Colonic mucosa (tissue), 4 donors: ENCODE measurements around the gene FYCO1. TPM values are rescaled to one million over a fixed set of nuclear protein-coding genes. Genes with fewer than 3 reads are reported as not detected.

Experiments used
- DNase-seq: peaks from one replicate; pipeline ENCODE4 v3.0.0-alpha.2; 2020
- H3K27ac ChIP-seq: fragments of 200-600 bp; one replicate; pipeline ENCODE4 v1.8.0; 2021
- H3K27me3 ChIP-seq: fragments of 200-600 bp; one replicate; pipeline ENCODE4 v1.8.0; 2021
- H3K36me3 ChIP-seq: fragments of 200-600 bp; one replicate; pipeline ENCODE4 v1.8.0; 2021
- H3K4me1 ChIP-seq: fragments of 200-600 bp; one replicate; pipeline ENCODE4 v1.8.0; 2021; ENCODE audit warnings: mild to moderate bottlenecking
- H3K4me3 ChIP-seq: fragments of 200-600 bp; one replicate; pipeline ENCODE4 v1.8.0; 2021
- H3K9ac ChIP-seq, 2 donors: one replicate each; pipeline ENCODE4 v1.7.0; 2013; ENCODE audit warnings: control low read depth in 2 of 2, low read depth in 2 of 2, low read length in 2 of 2
- H3K9me3 ChIP-seq: fragments of 200-600 bp; one replicate; pipeline ENCODE4 v1.8.0; 2021
- intact Hi-C: fragments of 100-400 bp; cut with DNase I; formaldehyde crosslinking; loops from one replicate; pipeline ENCODE4 v1.14.1; 2022
- total RNA-seq, 2 donors: library from RNA; stranded (reverse); fragmentation: NEBNext Ultra II Directional in 1 of 2; extraction: Animal tissue kit (Norgen Biotek cat#: 25700) in 1 of 2; gene quantifications; one replicate each; pipeline ENCODE4 v1.2.1, GENCODE V29; 2021
- TF ChIP-seq, protein P1 (sequence below): fragments of 200-600 bp; IDR thresholded peaks from one replicate; pipeline ENCODE4 v1.8.0; 2022; ENCODE audit warnings: antibody characterized with exemption, mild to moderate bottlenecking
- donor health status: healthy.
- donor health status: DM: no; HTN: no; CAD: no.
- donor health status: DM: no; HTN: no; CAD: no.

FYCO1 gene
- total RNA-seq, 2 donors from 2014 or later: 21.7 to 30.8 TPM

GRCh38 chr3:45965253-45965652 lies 30.4 kb downstream of the FYCO1 start:
- Histone ChIP-seq H3K27ac (no peak overlapping the region), H3K27me3 (no peaks in the 10 kb centered on the region), H3K9ac (no peak overlapping the region), H3K9me3 (no peaks in the 10 kb centered on the region), H3K4me1 (no peaks in the 10 kb centered on the region), H3K36me3 (peaks cover 26% of the 10 kb centered on the region), H3K4me3 (no peak overlapping the region)
- TF ChIP-seq, protein P1, sequence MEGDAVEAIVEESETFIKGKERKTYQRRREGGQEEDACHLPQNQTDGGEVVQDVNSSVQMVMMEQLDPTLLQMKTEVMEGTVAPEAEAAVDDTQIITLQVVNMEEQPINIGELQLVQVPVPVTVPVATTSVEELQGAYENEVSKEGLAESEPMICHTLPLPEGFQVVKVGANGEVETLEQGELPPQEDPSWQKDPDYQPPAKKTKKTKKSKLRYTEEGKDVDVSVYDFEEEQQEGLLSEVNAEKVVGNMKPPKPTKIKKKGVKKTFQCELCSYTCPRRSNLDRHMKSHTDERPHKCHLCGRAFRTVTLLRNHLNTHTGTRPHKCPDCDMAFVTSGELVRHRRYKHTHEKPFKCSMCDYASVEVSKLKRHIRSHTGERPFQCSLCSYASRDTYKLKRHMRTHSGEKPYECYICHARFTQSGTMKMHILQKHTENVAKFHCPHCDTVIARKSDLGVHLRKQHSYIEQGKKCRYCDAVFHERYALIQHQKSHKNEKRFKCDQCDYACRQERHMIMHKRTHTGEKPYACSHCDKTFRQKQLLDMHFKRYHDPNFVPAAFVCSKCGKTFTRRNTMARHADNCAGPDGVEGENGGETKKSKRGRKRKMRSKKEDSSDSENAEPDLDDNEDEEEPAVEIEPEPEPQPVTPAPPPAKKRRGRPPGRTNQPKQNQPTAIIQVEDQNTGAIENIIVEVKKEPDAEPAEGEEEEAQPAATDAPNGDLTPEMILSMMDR: no peak
- intact Hi-C loops: no loop called here
- no peak for DNase-seq

DNA sequence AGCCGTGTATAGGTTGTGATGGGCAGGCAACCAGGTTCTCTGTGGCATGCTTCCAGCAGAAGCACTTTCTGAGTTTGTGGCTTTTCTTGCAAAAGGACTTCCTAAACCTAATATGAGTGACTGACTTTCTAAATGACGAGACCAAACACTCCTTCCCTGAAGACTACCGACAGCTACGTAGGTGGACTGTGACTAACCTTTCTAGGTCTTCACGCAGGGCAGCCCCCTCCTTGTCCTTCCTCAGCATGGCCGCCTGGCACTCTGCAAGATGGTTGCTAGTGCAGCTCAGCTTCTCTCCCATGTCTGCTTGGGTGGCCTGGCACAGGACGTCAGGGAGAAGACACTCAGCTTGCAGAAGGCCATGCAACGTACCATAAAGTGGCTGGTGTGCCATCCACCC lies 31.5 kb downstream of the FYCO1 start:
- H3K4me3 ChIP-seq: no peak overlapping the region
- intact Hi-C loops: no loop called here
- H3K9me3 ChIP-seq: no peaks in the 10 kb centered on the region
- H3K9ac ChIP-seq: peak overlapping the region in 1 of 2 donors; percentile 3
- no peaks in the 10 kb centered on the region for H3K27me3 ChIP-seq
- no peak overlapping the region for H3K27ac ChIP-seq
- H3K36me3 ChIP-seq: peaks cover 32% of the 10 kb centered on the region
- DNase-seq: no peak
- TF ChIP-seq, protein P1: no peak
- no peaks in the 10 kb centered on the region for H3K4me1 ChIP-seq

DNA sequence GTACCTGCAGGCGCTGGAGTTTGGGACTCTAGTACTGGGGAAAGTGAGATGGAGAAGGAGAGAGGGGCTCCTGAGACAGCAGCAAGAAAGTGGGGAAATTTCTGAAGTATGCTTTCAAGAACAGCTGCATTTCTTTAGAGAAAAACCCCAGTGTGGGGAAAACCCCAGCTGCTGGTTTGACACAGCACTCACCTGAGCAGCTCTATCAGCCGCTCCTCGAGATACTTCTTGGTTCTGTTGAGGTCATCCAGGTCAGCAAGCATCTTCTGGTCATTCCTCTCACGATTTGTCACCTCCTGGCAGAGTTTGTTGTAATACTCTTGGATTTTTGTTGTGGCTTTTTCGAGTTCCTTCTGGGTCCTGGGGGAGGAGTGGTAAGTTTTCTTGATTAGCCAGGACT lies 33.6 kb downstream of the FYCO1 start:
- Histone ChIP-seq H3K4me1 (no peaks in the 10 kb centered on the region), H3K27ac (no peak overlapping the region), H3K36me3 (peaks cover 27% of the 10 kb centered on the region), H3K9ac (no peak overlapping the region), H3K4me3 (no peak overlapping the region), H3K27me3 (no peaks in the 10 kb centered on the region), H3K9me3 (no peaks in the 10 kb centered on the region)
- intact Hi-C loops: no loop called here
- no peak for DNase-seq
- TF ChIP-seq, protein P1: no peak

GRCh38 chr3:45960289-45960688 lies 35.3 kb downstream of the FYCO1 start:
- H3K36me3 ChIP-seq: peaks cover 21% of the 10 kb centered on the region
- intact Hi-C loops: no loop called here
- H3K4me3 ChIP-seq: no peak overlapping the region
- no peaks in the 10 kb centered on the region for H3K9me3 ChIP-seq
- no peak overlapping the region for H3K27ac ChIP-seq
- no peaks in the 10 kb centered on the region for H3K4me1 ChIP-seq
- no peak for DNase-seq
- no peak overlapping the region for H3K9ac ChIP-seq
- TF ChIP-seq, protein P1: no peak
- no peaks in the 10 kb centered on the region for H3K27me3 ChIP-seq

DNA sequence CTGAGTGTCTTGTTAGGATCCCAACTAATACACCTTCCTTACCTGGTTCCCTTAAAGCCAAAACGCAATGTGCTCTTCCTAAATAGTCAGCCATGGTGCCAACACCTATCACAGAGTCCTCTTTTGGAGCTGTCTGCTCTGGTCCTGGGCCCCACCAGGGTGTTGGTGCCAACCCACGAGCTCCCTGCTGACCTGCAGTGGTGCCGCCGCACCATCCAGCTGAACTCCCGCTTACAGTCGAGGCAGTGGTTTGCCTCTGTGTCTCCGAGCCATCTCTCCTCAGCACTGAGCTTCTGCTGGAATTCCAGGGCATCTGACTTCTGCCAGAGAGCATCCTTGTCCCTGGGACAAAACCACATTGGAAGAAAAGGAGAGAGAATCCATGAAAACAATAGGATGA lies 36.4 kb downstream of the FYCO1 start:
- TF ChIP-seq, protein P1: no peak
- no peak overlapping the region for H3K4me3 ChIP-seq
- H3K4me1 ChIP-seq: no peaks in the 10 kb centered on the region
- no peaks in the 10 kb centered on the region for H3K9me3 ChIP-seq
- H3K9ac ChIP-seq: no peak overlapping the region
- H3K27me3 ChIP-seq: no peaks in the 10 kb centered on the region
- H3K27ac ChIP-seq: no peak overlapping the region
- DNase-seq: no peak
- intact Hi-C loops: no loop called here
- peaks cover 15% of the 10 kb centered on the region for H3K36me3 ChIP-seq
